Measurements from ENCODE around the gene KIAA1217.

The KIAA1217 gene

GRCh38 chr10:24480447-24480846 lies 271.5 kb downstream of the KIAA1217 start:
- no peak for TF ChIP-seq FOXP2 (optimal IDR thresholded peaks at IDR 0.05; ENCODE audit: borderline replicate concordance, extremely low read depth, extremely low read length, insufficient read depth)
- no peak for TF ChIP-seq REST (IDR thresholded peaks at IDR 0.05; ENCODE audit: insufficient read depth in 1 of 2, low read depth in 2 of 2, low read length in 2 of 2)
- no peak for TF ChIP-seq SIN3A (IDR thresholded peaks at IDR 0.05; ENCODE audit: borderline replicate concordance, insufficient read depth, low read length)
- TF ChIP-seq POLR2AphosphoS5 (IDR thresholded peaks at IDR 0.05; ENCODE audit: low read depth, low read length): no peak
- no peak for TF ChIP-seq TAF1 (IDR thresholded peaks at IDR 0.05; ENCODE audit: borderline replicate concordance, insufficient read depth, low read length)

DNA sequence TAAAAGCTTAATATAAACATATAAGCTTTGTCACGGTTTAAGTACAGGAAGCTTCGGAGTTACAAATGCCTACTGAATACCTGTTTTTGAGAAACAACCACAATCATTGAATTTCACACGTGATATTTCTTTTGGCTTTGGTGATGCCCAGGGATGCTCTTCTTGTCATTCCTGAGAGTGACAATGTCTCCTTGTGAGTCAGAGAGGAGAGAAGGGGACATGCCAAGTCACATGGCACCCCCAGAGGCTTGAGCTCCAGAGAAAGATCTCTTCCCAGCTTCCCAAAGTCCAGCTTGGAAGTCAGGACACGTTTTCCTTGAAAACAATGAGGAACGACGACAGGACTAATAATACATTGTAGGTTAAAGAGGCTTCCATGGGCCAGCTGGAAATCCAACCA lies 272.3 kb downstream of the KIAA1217 start:
- TF ChIP-seq POLR2AphosphoS5 (IDR thresholded peaks at IDR 0.05; ENCODE audit: low read depth, low read length): no peak
- TF ChIP-seq TAF1 (IDR thresholded peaks at IDR 0.05; ENCODE audit: borderline replicate concordance, insufficient read depth, low read length): no peak
- TF ChIP-seq FOXP2 (optimal IDR thresholded peaks at IDR 0.05; ENCODE audit: borderline replicate concordance, extremely low read depth, extremely low read length, insufficient read depth): no peak
- TF ChIP-seq REST (IDR thresholded peaks at IDR 0.05; ENCODE audit: insufficient read depth in 1 of 2, low read depth in 2 of 2, low read length in 2 of 2): no peak
- TF ChIP-seq SIN3A (IDR thresholded peaks at IDR 0.05; ENCODE audit: borderline replicate concordance, insufficient read depth, low read length): no peak

- no peak for TF ChIP-seq SIN3A (IDR thresholded peaks at IDR 0.05; ENCODE audit: borderline replicate concordance, insufficient read depth, low read length)
- TF ChIP-seq TAF1 (IDR thresholded peaks at IDR 0.05; ENCODE audit: borderline replicate concordance, insufficient read depth, low read length): no peak
- TF ChIP-seq REST (IDR thresholded peaks at IDR 0.05; ENCODE audit: insufficient read depth in 1 of 2, low read depth in 2 of 2, low read length in 2 of 2): no peak
- TF ChIP-seq FOXP2 (optimal IDR thresholded peaks at IDR 0.05; ENCODE audit: borderline replicate concordance, extremely low read depth, extremely low read length, insufficient read depth): no peak
- TF ChIP-seq POLR2AphosphoS5 (IDR thresholded peaks at IDR 0.05; ENCODE audit: low read depth, low read length): no peak
Observed at GRCh38 chr10:24483701-24484100, 274.8 kb downstream of the KIAA1217 start.

DNA sequence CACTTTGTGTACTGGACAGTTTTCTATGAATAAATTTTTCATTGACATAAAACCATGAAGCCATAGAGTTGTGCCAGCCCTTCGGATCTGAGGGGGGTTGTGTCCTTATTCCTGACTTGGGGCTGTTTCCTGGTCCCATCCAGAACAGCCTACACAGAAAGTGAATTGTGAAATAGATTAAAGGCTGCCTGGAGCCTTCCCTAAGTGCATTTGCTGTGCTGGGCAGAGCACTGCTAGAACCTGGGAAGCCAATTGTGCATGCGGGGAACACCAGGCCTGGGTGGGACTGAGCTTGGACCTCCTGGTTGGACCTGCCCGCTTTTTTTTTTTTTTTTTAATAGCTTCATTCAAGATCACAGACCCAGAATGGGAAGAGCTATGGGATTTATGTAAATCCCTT lies 275.8 kb downstream of the KIAA1217 start:
- no peak for TF ChIP-seq FOXP2 (optimal IDR thresholded peaks at IDR 0.05; ENCODE audit: borderline replicate concordance, extremely low read depth, extremely low read length, insufficient read depth)
- TF ChIP-seq TAF1 (IDR thresholded peaks at IDR 0.05; ENCODE audit: borderline replicate concordance, insufficient read depth, low read length): no peak
- TF ChIP-seq SIN3A (IDR thresholded peaks at IDR 0.05; ENCODE audit: borderline replicate concordance, insufficient read depth, low read length): no peak
- no peak for TF ChIP-seq REST (IDR thresholded peaks at IDR 0.05; ENCODE audit: insufficient read depth in 1 of 2, low read depth in 2 of 2, low read length in 2 of 2)
- TF ChIP-seq POLR2AphosphoS5 (IDR thresholded peaks at IDR 0.05; ENCODE audit: low read depth, low read length): no peak

DNA sequence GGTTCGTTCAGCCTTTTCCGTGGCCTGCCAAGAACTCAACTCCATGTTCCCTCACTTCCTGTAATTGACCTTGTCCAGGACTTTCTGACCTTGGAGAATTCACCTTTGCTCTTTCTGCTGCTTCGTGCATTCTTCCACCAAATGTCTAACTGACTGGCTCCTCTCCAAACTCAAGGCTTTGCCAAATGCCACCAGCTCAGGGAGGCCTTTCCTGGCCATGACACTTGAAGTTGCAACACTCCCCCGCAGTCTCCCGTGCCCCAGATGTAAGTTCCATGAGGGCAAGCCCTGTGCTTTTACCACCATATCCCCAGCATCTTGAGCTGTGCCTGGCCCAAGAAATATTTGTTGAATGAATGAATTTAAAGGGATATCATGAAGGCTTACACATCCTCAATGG lies 276.4 kb downstream of the KIAA1217 start:
- TF ChIP-seq REST (IDR thresholded peaks at IDR 0.05; ENCODE audit: insufficient read depth in 1 of 2, low read depth in 2 of 2, low read length in 2 of 2): no peak
- no peak for TF ChIP-seq FOXP2 (optimal IDR thresholded peaks at IDR 0.05; ENCODE audit: borderline replicate concordance, extremely low read depth, extremely low read length, insufficient read depth)
- no peak for TF ChIP-seq TAF1 (IDR thresholded peaks at IDR 0.05; ENCODE audit: borderline replicate concordance, insufficient read depth, low read length)
- TF ChIP-seq POLR2AphosphoS5 (IDR thresholded peaks at IDR 0.05; ENCODE audit: low read depth, low read length): no peak
- no peak for TF ChIP-seq SIN3A (IDR thresholded peaks at IDR 0.05; ENCODE audit: borderline replicate concordance, insufficient read depth, low read length)

Data from PFSK-1 (cell line).